ENCODE results near the gene TCF4.

DNA sequence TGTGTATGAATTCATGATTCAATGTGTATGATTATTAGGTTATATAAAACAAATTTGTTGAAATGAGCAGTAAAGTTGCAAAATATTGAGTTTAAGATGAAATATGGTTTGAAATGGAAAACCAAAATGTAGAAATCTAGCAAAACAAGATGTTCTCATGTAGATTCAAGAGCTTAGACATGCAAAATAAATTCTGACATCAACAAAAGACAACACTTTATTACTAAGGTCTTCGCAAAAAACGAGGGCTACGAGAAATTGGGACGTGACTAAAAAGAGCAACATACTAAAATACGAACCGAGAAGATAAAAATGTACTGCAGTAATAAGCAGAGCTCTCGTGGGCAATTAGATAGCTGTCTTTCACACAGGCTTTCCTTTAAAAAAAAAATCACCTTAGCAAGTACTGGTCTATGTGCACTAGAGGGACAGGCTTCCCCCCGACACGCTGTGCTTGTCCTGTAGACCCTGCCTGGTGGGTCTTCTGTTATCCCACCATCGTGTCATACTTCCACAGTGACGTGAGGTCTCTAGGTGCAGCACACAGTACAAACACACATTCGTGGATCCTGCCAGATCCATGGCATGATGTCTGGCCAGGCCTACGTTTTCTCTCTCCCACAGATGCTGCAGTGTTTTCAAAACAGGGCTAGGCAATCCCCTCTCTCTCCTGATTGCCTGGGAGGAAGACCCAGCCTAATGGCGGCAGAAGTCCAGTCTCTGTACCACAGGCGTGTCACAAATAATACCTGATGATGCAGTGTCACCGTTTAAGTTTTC, 240.8 kb downstream of the TCF4 start:
- TF ChIP-seq EZH2 (IDR thresholded peaks at IDR 0.05) (no peak), FOXP2 (optimal IDR thresholded peaks at IDR 0.05; ENCODE audit: control extremely low read depth, extremely low read length, insufficient read depth) (no peak), POLR2AphosphoS5 (IDR thresholded peaks at IDR 0.05; ENCODE audit: borderline replicate concordance, low read depth, low read length) (no peak)
